AG08395 (cell line): ENCODE results near the gene MAGOHB.
A peak's percentile ranks its signal among the peaks of the same experiment; 100 is the strongest.
"Not testable (repeated sequence)": the region's sequence is repeated elsewhere in the genome, so short reads cannot be mapped to it uniquely, and the experiment has no call there.

Source experiments
- DNase-seq: peaks from one replicate; pipeline ENCODE4 v3.0.0; 2012; ENCODE audit warnings: mixed read lengths, low spot score

MAGOHB gene

GRCh38 chr12:10613349-10614055 is at the start of gene MAGOHB:
MAGOHB (minus strand) TSS chr12:10613609; CDS start chr12:10613532, 77 bp downstream.
- peak; percentile 94 for DNase-seq

DNA sequence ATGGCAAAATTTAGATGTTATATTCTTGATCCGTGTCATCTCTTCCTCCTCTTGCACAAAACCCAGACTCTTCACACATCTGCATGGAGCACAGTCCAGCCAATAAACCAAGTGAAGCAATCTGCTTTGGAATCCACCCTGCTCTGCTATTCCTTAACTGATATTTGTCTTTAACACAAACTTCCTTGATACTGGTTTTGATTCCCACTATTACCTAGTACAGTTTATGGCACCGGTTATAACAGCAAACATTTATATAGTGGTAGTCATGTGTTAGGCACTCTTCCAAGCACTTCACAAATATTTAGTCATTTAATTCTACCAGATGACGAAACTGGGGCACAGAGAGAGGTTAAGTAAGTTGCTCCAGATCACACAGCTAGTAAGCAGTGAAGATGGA is 47.9 kb upstream of the MAGOHB start:
- DNase-seq = peak; percentile 28

GRCh38 chr12:10654003-10654402 is 40.6 kb upstream of the MAGOHB start:
- DNase-seq = no peak

- no peak for DNase-seq
Observed at GRCh38 chr12:10652192-10652591, 38.8 kb upstream of the MAGOHB start.

GRCh38 chr12:10646576-10646975 is 33.2 kb upstream of the MAGOHB start:
- not testable (repeated sequence) for DNase-seq

DNA sequence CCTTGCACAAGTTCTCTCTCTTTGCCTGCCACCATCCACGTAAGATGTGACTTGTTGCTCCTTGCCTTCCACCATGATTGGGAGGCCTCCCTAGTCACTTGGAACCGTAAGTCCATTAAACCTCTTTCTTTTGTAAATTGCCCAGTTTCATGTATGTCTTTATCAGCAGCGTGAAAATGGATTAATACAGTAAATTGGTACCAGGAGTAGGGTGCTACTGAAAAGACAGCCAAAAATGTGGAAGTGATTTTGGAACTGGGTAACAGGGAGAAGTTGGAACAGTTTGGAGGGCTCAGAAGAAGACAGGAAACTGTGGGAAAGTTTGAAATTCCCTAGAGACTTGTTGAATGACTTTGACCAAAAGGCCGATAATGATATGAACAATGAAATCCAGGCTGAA is 32.5 kb upstream of the MAGOHB start:
- no peak for DNase-seq

DNA sequence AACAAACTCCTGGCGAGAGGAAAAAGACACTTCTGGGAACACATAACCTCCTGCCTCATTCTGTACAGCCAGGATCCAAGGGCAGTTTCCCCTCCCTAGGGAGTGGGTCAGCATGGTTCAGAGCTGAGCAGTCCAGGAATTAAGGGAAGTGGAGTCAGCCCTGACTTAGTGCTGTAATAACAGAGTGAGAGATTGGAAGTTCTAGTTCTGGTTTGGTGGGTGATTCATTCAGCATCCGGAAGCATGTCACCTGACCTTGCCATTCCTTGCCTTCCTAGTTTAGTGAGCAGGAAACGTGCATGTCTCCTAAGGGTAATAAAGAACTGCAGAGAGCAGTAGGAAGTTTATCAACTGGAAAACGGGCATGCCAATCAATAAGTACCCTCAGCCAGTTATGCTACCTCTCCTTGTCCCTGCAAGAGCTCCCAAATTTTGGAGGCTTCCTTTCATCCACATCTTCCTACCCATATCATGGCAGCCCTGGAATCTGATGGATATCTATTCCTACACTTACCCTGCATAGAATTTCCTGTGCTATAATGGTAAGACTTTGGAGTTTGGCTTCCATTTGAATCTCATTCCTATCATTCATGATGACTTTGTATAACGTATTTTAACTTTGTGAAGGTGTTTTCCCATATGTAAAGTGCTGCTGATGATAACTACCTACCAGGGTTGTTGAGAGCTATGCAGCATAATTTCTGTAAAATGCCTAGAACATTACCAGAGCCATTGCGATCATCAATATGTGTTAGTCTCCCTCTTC is 28.5 kb upstream of the MAGOHB start:
- DNase-seq = peak; percentile 61

GRCh38 chr12:10638728-10639127 is 25.3 kb upstream of the MAGOHB start:
- DNase-seq = no peak

DNA sequence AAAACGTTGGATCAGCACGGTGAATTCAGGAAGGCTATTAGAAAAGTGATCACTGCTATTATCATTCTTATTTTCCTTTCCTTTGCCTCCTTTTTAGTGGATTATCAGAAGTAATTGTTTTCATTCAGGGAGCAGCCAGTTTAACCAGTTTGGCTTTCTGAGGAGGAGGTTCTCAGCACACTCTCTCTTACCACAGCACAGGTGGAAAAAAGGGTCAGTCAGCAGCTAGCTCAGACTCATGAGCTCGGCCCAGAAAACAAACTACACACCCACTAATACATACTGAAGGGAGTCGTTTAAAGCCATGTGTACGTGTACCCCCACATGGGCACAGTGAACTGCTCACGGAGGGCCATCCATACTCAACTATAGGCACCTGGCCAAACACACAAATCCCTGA is 23.2 kb upstream of the MAGOHB start:
- no peak for DNase-seq

DNA sequence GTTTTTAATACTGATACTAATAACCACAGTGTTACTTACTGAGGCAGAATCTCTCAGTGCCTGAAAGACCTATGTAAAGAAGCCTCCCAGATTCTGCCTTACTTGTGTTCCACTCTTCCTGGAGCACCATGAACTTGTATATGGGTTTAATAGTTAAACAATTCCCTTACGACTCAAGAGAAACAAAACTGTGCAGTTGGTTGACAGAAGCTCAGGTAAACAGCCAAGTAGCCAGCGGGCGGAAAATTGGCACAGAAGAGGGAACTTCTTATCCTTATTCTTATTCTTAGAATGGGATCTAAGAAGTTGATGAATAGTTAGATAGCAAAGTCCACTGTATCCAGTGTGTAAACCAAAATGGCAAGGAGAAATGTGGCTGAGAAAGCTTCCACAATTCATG is 22.7 kb upstream of the MAGOHB start:
- DNase-seq = no peak

GRCh38 chr12:10635306-10635705 is 21.9 kb upstream of the MAGOHB start:
- no peak for DNase-seq

- DNase-seq = peak; percentile 92
Observed at GRCh38 chr12:10634427-10634826, 21.0 kb upstream of the MAGOHB start.

DNA sequence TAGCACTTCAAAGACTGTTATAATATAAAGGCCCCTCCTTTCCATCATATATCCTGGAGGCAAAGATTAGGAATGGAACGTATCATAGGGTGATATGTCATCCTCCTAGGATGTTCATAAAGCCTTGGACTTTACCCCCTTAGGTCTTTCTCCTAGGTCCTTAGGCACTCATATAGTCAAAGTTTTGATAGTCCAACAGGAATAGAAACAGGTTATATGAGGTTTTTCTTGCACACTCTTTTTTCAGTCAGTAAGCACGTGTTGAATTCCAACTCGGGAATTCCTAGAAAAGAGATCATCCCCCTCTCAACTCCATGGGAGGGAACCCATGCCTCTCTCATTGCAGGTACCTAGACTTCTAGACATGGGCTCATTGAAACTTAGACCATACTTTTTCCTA is 20.1 kb upstream of the MAGOHB start:
- no peak for DNase-seq

GRCh38 chr12:10632226-10632625 is 18.8 kb upstream of the MAGOHB start:
- peak; percentile 71 for DNase-seq

DNA sequence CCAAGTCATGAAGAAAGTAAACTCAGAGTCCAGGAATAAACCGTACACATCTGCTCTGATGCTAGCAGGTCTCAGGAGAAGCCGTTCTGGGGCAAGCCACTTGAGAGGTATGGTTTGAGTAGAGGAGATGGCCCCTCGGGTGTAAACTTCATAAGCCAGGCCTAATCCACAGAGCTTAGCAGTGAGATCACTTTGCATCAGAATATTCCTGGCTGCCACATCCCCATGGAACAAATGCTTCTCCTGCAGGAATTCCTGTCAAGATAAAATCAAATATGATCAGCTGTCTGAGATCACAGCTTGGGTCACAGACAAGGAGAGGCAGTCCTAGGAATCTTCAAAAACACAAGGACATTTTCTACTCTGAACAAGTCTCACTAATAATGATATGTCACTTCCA is 11.2 kb upstream of the MAGOHB start:
- no peak for DNase-seq

DNA sequence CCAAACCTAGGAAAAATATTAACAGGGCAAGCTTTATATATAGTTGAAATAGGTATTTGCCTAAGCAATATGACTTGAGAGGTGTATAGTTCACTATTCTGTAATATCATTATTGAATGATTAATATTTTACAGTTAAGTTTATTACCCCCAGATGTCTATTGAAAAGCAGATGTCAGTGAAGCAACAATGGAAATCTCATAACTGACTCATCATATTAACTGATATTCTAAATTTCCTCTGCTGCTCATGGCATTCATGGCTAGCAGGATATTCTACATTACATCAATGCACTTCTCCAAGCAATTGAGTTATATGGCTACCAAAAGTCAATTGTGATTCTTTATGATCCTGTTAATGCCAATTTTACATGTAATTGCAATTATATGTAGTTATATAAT is 9.7 kb upstream of the MAGOHB start:
- DNase-seq = no peak

DNA sequence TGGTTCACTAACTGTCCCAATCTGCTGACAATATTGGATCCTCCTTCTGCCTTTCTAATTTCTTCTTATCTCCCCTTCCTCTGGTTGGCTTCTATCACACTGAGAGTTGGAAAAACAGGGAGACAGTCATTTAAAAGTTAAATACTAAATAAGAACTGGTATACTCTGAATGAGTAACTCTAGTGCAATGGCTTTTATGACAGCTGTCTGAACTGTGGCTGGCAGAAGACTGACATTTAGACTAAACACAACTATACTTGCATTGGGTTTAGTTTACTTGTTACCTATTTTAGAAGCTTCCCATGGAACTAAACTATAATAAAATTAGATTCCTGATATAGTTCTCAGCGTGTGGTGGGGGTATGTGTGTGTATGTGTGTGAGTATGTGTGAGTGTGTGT is 7.9 kb upstream of the MAGOHB start:
- no peak for DNase-seq

- DNase-seq = no peak
Observed at GRCh38 chr12:10620078-10620779, 6.8 kb upstream of the MAGOHB start.

DNA sequence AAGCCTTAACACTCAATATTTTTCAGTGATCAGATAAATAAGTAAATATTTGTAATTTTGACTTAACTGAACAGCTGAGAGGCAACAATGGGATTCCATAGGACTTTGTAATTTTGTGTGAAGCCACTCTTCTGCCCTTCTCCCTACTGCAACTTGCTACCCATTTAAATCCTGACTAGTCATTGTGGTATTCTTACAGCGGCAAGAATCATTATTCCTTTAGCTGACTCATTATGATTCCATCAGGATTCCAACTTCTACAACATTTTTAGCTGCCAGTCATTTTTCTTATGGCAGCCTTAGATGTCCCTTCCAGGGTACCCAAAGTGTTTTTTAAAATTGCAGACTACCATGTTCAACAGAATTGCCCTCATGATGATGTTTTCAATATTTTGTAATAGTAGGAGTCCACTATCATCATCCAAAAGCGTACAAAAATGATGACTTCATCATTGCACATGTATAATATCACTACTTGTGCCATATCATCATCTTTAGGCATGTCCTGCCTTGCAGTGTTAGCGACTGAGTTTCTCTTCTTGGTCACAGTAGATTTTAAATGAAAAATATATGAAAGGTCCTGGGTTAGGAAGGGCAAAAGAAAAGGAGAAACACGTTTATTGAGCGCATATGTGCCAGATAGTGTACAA is 5.1 kb upstream of the MAGOHB start:
- peak; percentile 80 for DNase-seq

- DNase-seq = no peak
Observed at GRCh38 chr12:10617863-10618262, 4.5 kb upstream of the MAGOHB start.

DNA sequence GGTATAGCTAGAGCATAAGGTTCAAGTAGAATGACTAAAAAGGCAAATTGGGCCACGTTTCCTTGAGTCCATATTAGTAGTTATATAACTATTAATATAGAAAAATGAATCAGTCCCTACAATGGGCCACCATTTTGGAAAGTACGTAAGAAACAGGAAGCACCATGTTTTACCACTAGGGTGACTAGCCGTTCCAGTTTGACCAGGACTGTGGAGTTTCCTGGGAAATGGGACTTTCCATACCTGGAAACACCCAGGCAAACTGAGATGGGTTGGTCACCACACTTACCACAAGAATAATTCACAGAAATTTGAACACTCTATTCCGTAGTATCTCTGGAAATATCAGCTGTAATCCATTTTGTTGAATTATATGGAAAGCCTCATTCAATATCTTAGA is 2.1 kb upstream of the MAGOHB start:
- no peak for DNase-seq

DNA sequence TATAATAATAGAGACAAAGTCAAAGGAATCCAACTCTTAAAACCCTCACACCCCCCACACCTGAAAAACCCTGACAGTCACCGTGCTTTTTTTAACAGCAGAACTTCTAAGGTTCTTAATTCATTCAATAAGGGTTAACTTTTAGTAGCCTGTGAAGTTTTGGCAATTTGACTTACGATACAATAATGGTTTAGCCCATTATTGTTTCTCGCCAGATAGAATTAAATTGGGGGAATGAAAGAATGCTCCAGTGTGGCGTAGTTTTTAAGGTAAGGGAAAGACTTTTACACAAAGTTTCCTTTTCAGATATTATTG is 604 bp upstream of the MAGOHB start:
- DNase-seq = no peak

GRCh38 chr12:10612984-10613348 is 443 bp downstream of the MAGOHB start:
- DNase-seq = no peak
